GM08714 (cell line): Measurements from ENCODE around the gene NIPAL4.
"Not testable (repeated sequence)": the region's sequence is repeated elsewhere in the genome, so short reads cannot be mapped to it uniquely, and the experiment has no call there.

Source experiments
- H3K4me3 ChIP-seq: fragments of 200-500 bp; sonication (Bioruptor generic); 2 replicates; pipeline ENCODE4 v1.5.1; 2014; ENCODE audit warnings: mild to moderate bottlenecking, low read length, inconsistent platforms
- ZNF274 ChIP-seq: IDR thresholded peaks from 2 replicates; pipeline ENCODE4 v1.6.1; 2012; ENCODE audit warnings: mild to moderate bottlenecking, low read depth, low read length

The NIPAL4 gene

GRCh38 chr5:157471709-157472108 is 11.7 kb downstream of the NIPAL4 start:
- H3K4me3 ChIP-seq, result no peak overlapping the region
- TF ChIP-seq ZNF274, result no peak

GRCh38 chr5:157473383-157474320 is 13.6 kb downstream of the NIPAL4 start:
- H3K4me3 ChIP-seq, result no peak overlapping the region
- no peak for TF ChIP-seq ZNF274

DNA sequence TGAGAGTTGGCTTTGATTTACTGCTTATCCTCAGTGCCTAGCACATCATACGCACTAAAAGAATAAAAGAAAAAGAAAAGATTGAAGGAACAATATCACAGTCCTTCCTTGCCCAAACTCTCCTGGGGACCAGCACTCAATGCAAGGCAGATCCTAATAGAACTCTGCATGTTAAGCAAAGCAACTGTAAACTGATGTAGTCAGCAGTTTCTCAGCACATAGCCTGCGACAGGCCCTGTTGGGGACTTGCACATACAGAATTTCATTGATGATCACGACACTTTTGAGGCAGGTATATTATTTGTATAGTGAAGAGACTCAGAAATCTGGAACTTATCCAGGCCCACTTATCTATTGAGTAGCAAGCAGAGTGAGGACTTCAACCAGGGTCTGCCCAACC is 15.4 kb downstream of the NIPAL4 start:
- no peak for TF ChIP-seq ZNF274
- H3K4me3 ChIP-seq, result no peak overlapping the region

- TF ChIP-seq ZNF274, result no peak
- H3K4me3 ChIP-seq, result no peak overlapping the region
These were observed 16.8 kb downstream of the NIPAL4 start for GRCh38 chr5:157476702-157477408.

GRCh38 chr5:157477814-157478494 is 17.9 kb downstream of the NIPAL4 start:
- no peak overlapping the region for H3K4me3 ChIP-seq

GRCh38 chr5:157478726-157479125 is 18.7 kb downstream of the NIPAL4 start:
- no peak overlapping the region for H3K4me3 ChIP-seq
- no peak for TF ChIP-seq ZNF274

More at GRCh38 chr5:157477814-157478494, 17.9 kb downstream of the NIPAL4 start:
- no peak for TF ChIP-seq ZNF274

GRCh38 chr5:157479166-157479565 is 19.2 kb downstream of the NIPAL4 start:
- no peak overlapping the region for H3K4me3 ChIP-seq
- no peak for TF ChIP-seq ZNF274

DNA sequence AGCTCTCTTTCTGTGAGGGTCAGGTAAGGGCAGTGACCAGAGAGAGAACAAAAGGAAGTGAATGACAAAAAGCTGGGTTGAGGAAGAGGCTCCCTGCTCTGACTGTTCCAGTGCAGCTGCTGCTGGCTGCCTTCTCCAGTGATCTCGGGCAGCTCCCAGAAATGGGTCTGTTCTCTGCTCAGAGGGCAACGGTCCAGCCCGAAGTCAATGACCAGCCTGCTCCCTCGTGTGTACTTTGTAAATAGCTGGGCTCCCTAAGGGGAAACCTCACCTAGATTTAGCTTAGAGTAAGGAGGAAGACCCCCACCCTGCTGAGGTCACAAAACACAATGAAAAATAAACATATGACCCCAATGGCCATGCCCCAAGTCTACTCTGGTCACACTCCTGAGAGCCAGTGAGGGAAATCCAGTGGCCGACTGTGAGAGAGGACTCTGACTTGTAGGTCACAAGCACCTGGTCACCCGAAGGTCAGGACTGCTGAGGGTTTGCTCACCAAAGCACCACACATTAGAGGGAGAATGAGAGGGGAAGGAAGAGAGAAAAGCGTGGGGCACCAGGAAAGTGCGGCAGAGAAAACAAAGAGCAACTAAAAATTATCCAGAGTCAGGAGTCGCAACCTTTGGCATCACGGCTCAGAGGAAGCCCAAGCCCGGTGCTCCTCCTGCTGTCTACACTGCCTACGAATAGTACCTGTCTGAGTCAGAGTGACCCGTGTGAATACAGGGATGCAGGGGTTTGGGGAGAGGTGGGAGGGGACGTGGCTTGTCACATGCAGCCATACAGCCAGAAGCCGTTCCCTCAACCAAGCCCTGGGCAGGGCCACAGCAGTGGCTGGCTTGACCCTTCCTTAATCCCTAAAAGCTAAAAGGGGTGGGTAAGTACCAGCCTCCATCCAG is 19.8 kb downstream of the NIPAL4 start:
- no peak for TF ChIP-seq ZNF274
- H3K4me3 ChIP-seq, result no peak overlapping the region

DNA sequence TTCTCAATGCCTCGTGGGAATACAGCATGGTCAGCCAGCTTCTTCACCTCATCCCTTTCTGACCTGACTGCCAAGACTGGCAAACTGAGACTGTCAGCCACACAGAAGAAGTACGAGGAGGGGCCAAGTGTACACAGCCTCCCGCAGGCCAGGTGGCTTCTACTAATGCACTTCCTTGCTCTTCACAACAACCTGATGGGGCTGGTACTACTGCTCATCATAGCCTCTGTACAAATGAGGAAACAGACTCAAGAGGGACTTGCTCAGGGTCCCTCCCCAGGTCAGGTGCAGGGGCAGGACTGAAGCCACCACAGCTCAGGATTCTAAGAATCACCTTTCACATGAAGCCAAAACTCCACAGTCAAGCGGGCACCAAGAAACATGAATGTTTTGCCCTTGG is 21.3 kb downstream of the NIPAL4 start:
- TF ChIP-seq ZNF274, result no peak
- H3K4me3 ChIP-seq, result no peak overlapping the region

- no peak overlapping the region for H3K4me3 ChIP-seq
- no peak for TF ChIP-seq ZNF274
These were observed 21.7 kb downstream of the NIPAL4 start for GRCh38 chr5:157481666-157482065.

GRCh38 chr5:157482702-157483101 is 22.7 kb downstream of the NIPAL4 start:
- not testable (repeated sequence) for H3K4me3 ChIP-seq

DNA sequence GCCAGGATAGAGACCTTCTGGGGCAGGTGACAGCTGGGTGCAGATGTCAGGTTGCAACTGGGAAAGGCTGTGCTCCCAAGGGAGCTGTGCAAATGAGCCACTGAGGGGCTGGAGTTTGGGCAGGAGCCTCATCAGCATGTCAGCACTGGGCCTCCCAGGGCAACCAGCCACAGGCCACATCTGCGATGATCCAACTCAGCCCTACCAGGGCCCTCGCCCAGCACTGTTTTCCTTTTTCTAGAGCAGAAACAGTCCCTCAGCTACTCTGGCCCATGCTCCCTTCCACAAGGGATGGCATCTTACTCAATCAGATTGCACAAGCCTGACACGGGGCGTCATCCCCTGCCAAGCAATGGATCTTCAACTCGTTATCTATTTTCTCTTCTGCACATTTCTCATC is 24.8 kb downstream of the NIPAL4 start:
- TF ChIP-seq ZNF274, result no peak
- H3K4me3 ChIP-seq, result no peak overlapping the region

- H3K4me3 ChIP-seq, result no peak overlapping the region
These were observed 25.3 kb downstream of the NIPAL4 start for GRCh38 chr5:157485340-157485739.

DNA sequence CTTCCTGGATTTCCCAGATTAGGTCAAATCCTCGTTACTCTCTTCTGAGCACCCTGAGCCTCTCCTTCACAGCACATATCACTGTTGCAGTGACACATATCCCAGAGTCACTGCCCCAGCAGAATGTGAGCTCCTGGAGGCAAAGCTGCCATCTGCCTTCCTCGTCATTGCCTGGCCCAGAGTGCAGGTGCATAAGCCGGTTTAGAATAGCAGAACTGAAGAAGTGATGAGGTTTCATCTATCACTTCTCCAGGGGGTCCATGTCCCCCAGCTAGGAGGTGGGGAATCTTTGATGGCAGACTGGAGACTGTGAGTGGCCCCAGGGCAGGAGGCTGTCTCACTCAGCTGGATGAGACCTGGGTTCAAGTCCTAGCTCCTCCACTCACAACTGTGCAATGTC is 25.8 kb downstream of the NIPAL4 start:
- no peak overlapping the region for H3K4me3 ChIP-seq
- TF ChIP-seq ZNF274, result no peak

More at GRCh38 chr5:157485340-157485739, 25.3 kb downstream of the NIPAL4 start:
- no peak for TF ChIP-seq ZNF274
